Measurements from ENCODE around the gene UBXN7.
"Not testable (repeated sequence)": the region's sequence is repeated elsewhere in the genome, so short reads cannot be mapped to it uniquely, and the experiment has no call there.

Gene UBXN7

GRCh38 chr3:196419386-196419785 lies 12.8 kb downstream of the UBXN7 start:
- DNase-seq (ENCODE audit: low read depth), result no peak

- no peak for DNase-seq (ENCODE audit: low read depth)
Measured at GRCh38 chr3:196418601-196419000, 13.6 kb downstream of the UBXN7 start.

GRCh38 chr3:196414469-196414868 lies 17.8 kb downstream of the UBXN7 start:
- no peak for DNase-seq (ENCODE audit: low read depth)

- no peak for DNase-seq (ENCODE audit: low read depth)
Measured at GRCh38 chr3:196412704-196413103, 19.5 kb downstream of the UBXN7 start.

GRCh38 chr3:196409409-196409808 lies 22.8 kb downstream of the UBXN7 start:
- DNase-seq (ENCODE audit: low read depth), result no peak

GRCh38 chr3:196408565-196409300 lies 23.5 kb downstream of the UBXN7 start:
- no peak for DNase-seq (ENCODE audit: low read depth)

GRCh38 chr3:196406811-196407470 lies 25.3 kb downstream of the UBXN7 start:
- peak; percentile 28 for DNase-seq (ENCODE audit: low read depth)

GRCh38 chr3:196400331-196400730 lies 31.9 kb downstream of the UBXN7 start:
- no peak for DNase-seq (ENCODE audit: low read depth)

GRCh38 chr3:196399485-196399945 lies 32.7 kb downstream of the UBXN7 start:
- DNase-seq (ENCODE audit: low read depth), result no peak

GRCh38 chr3:196398782-196399181 lies 33.4 kb downstream of the UBXN7 start:
- DNase-seq (ENCODE audit: low read depth), result no peak

GRCh38 chr3:196397941-196398340 lies 34.3 kb downstream of the UBXN7 start:
- no peak for DNase-seq (ENCODE audit: low read depth)

- DNase-seq (ENCODE audit: low read depth), result no peak
Measured at GRCh38 chr3:196390116-196390515, 42.1 kb downstream of the UBXN7 start.

- DNase-seq (ENCODE audit: low read depth), result no peak
Measured at GRCh38 chr3:196388956-196389355, 43.3 kb downstream of the UBXN7 start.

GRCh38 chr3:196387941-196388340 lies 44.3 kb downstream of the UBXN7 start:
- DNase-seq (ENCODE audit: low read depth), result not testable (repeated sequence)

GRCh38 chr3:196386797-196387196 lies 45.4 kb downstream of the UBXN7 start:
- DNase-seq (ENCODE audit: low read depth), result not testable (repeated sequence)

GRCh38 chr3:196386034-196386433 lies 46.2 kb downstream of the UBXN7 start:
- DNase-seq (ENCODE audit: low read depth), result not testable (repeated sequence)

GRCh38 chr3:196385446-196385845 lies 46.8 kb downstream of the UBXN7 start:
- DNase-seq (ENCODE audit: low read depth), result not testable (repeated sequence)

GRCh38 chr3:196378146-196378841 lies 53.9 kb downstream of the UBXN7 start:
- no peak for DNase-seq (ENCODE audit: low read depth)

- DNase-seq (ENCODE audit: low read depth), result peak; percentile 18
Measured at GRCh38 chr3:196377321-196377720, 54.9 kb downstream of the UBXN7 start.

- no peak for DNase-seq (ENCODE audit: low read depth)
Measured at GRCh38 chr3:196365736-196366135, 66.5 kb downstream of the UBXN7 start.

- no peak for DNase-seq (ENCODE audit: low read depth)
Measured at GRCh38 chr3:196360586-196360985, 71.6 kb downstream of the UBXN7 start.

- DNase-seq (ENCODE audit: low read depth), result not testable (repeated sequence)
Measured at GRCh38 chr3:196358540-196358939, 73.7 kb downstream of the UBXN7 start.

GRCh38 chr3:196357905-196358304 lies 74.3 kb downstream of the UBXN7 start:
- DNase-seq (ENCODE audit: low read depth), result no peak
